HG03571 (cell line): ENCODE data around the gene GALNT2.

Source experiments
- ATAC-seq: cut with Tn5 transposase; IDR thresholded peaks from one replicate; pipeline ENCODE4 v1.9.1; 2021; ENCODE audit not compliant: unreplicated experiment

GALNT2 gene

DNA sequence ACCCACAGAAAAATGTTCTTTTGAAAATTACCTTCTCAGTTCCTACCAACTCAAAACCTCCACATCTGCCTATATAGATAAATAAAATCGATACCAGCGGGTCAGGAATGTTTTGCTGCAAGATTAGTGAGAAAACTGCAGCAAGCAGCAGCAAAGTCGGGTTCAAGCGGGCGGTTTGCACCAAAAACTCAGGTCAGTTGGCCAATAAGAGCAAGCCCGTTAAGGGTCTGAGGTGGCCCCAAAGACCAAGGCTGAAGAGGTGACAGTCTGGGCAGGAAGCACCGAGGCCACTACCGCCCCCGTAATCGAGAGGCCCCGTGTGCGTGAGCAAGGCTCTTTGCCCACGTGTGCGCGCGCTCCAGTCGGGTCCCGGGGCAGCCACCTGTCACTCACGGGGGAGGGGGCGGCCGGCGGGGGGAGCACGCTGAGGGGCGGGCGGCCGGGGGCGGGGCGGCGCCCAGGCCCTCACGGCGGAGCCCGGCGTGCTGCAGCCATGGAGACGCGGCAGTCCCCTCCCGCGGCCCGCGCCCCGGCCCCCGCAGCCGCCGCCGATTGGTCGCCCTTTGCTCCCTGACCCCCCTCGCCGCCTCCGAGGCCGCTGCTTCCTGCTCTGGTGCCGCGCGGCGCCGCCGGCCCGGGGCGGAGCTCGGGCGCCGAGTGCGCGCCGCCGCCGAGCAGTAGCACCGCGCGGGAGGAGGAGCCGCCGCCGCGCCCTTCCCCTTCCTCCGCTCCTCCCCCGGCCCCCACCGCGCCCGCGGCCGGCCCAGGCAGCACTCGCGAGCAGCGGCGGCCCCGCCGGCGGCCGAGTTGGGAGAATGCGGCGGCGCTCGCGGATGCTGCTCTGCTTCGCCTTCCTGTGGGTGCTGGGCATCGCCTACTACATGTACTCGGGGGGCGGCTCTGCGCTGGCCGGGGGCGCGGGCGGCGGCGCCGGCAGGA lies at the start of gene GALNT2:
GALNT2 (plus strand) TSS at position 773 of the 939 bp plus-strand sequence; CDS start at position 816, 43 bp downstream.
- peak; percentile 92 for ATAC-seq

DNA sequence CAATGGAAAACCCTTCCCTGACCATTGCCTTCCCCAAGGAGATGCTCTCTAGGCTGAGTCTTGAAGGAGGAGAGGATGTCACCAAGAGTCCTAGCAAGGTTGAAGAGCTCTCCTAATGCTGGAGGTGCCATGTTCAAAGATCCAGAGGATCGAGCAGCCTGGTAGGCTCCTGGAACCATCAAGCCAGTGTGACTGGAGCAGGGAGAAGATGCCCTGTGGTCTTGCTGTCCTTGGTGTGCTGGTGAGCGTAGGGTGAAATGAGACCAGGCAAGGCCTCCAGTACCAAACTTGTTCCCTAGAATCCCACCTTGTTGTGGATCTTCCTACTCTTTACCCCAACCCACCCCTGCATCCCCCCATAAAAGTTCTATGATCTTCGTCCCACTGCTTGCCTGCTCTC lies 46.6 kb upstream of the GALNT2 start:
- ATAC-seq = no peak

DNA sequence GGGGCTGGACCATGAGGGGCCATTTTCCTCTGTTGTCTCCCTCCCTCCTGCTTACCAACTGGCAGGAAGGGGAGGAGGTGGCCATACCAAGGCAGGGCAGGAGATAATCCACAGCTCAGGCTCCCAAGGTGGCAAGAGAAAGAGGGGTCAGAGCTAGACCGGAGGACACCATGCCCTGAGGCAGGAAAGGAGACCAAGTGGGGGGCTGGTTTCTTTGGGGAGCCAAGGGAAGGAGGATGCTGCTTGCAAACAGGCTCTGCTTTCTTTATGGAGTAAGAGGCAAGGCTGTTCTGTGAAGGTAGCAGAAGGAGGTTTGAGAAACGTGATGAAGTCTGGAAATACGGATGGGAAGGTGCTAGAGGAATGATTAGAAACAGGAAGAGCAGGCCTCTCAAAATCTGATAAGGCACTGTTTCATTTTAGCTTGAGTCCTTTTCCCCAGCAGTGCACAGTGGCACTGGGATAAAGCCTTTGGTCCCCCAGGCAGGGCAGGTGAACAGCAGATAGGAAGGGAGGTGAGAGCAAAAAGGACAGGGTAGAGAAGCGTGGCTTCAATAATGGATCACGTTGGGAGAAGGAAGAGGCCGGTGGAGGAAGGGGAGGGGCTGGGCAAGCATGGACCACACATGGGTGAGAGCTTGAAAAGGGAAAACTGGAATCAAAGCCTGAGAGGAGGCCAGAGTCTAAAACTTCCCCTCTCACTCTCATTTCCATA lies 44.2 kb upstream of the GALNT2 start:
- no peak for ATAC-seq

DNA sequence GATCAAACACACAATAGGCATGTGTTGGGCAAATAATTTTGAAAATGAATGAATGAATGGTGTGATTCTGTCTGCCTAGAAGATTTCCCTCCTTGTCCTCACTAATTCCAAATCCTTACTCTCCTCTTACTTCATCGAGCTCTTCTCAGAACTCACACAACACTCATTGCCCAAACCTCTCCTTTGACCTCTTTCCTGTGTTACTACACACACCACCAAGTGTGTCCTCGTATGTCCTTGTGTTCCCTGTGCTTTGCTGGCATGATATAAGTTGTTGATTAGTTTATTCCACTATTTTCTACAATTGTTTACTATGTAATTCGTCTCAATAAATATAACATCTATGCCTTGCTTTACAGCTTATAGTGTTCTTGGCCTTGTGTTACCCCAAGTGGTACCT lies 41.4 kb upstream of the GALNT2 start:
- ATAC-seq = no peak

DNA sequence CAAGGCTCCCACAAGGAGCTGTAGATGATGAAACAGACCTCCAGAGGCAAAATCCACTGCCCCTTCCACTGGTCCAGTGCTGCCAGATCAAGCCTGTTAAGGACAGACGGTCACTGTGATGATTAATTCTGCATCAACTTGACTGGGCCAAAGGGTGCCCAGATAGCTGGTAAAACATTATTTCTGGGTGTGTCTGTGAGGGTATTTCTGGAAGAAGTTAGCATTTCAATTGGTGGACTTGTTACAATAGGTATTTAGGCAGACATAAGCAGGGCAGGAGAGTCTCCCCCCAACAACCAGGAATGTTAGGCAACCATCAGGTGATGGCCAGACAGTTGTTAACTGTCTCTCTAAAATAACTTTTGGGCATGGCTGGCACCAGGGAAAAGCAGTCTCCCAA lies 40.9 kb upstream of the GALNT2 start:
- no peak for ATAC-seq

DNA sequence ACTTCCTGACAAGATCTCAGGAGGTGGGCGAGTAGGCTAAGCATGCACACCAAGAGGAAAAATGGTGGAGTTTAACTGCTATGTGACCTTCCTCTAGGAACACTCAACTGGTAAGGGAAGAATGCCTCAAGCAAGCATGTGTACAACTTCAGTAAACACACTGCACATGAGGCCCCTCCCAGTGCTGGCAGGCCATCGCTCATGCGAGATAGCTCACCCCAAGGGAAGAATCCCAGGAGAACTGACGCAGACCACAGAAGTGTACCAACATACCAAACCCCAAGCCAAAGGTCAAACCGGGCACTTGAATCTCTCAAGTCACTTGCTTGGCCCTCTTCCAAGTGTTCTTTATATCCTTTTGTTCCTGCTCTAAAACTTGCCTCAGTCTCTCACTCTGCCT lies 40.5 kb upstream of the GALNT2 start:
- ATAC-seq = no peak

DNA sequence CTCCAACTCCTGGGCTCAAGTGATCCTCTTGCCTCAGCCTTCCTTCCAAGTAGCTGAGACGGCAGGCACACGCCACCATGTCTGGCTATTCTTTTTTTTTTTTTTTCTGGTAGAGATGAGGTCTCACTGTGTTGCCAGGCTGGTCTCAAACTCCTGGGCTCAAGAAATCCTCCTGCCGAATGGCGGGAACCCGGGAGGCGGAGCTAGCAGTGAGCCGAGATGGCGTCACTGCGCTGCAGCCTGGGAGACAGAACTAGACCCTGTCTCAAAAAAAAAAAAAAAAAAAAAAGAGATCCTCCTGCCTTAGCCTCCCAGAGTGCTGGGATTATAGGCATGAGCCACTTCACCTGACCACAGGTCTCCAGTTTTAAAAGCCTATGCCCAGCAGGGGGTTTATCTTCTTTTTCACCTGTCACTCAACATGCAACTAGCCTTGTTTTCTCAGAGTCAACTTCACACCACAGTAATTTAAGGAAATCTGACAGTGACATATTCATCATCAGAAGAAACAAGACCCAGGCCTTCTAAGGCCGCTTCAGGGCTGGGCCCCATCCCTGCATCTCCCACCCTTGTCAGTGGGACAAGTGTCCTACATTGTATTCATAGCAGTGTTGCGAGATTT lies 38.3 kb upstream of the GALNT2 start:
- ATAC-seq = no peak

DNA sequence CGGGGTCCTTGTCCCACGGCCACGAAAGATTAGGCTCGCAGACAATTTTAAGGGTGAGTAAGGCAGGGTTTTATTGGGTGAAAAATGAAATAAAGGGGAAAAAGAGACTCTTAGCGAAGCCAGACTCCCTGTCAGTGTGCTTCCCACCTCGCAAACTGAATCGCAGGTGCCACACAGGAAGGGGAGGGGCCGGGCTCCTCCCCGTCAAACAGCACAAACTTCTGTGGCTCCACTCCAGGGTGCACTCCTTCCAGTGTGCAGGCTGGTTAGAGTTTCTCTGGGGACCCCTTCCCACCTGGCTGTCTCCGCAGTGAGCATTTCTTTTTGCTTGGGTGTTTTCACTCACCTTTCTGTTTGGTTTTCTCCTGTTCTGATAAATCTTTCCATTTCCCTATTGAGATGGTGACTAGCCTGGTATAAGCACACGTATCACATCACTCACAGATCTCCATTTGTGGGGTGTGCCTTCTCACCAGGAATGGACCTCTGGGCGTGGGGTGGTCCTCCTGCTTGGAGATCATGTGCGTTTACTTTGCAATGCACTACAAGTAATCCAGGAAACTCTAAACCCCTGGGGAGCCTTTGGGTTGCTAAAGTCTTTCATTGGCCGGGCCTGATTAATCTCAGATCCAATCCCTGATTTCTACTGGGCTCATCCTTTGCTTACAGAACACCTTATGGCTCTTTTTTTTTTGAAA lies 37.6 kb upstream of the GALNT2 start:
- no peak for ATAC-seq

DNA sequence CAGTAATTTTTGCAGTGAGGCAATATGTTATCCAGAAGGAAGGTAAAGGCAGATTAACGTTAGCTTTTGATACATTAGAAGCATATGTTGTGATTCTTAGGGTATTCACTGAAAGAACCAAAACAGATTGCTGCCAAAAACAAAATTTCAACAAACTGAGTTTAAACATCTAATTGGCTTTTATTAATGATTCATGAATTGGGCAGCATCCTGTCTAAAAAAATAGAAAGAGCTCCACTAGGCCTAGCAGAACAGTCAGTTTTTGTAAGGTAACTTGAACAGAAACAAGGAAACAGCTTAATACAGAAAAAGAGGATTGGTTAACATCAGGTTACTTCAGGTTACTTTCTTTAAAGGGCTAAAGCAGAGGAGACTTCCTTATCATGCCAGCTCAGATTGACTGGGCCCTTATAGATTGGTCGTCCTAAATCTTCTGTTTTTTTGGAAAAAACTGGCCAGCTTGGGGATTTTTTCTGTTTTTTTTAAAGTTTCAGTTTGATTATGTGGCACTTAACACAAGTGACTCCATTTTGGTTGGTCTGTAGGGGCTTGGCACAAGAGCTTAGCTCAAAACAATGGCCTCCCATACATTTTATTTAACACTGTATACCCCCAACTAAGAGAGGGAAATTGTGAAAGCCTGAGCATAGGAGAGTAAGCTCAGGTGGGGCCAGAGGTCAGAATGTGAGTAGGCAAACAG lies 36.8 kb upstream of the GALNT2 start:
- ATAC-seq = no peak

DNA sequence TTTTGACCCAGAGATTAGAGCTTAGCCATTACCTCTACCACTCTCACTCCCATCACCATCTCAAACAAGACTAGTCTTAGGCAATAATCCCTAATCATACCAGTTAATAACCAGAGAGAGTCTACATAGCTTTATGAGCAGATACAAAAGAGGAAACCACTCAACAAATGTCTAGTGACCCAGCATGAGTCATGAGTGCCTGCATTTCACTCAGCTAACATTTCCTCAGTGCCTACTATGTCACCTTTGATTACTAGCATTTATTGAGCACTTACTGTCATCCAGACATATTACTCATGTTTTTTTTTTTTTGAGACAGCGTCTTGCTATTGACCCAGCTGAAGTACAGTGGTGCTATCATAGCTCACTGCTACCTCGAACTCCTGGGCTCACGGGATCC lies 35.9 kb upstream of the GALNT2 start:
- no peak for ATAC-seq

DNA sequence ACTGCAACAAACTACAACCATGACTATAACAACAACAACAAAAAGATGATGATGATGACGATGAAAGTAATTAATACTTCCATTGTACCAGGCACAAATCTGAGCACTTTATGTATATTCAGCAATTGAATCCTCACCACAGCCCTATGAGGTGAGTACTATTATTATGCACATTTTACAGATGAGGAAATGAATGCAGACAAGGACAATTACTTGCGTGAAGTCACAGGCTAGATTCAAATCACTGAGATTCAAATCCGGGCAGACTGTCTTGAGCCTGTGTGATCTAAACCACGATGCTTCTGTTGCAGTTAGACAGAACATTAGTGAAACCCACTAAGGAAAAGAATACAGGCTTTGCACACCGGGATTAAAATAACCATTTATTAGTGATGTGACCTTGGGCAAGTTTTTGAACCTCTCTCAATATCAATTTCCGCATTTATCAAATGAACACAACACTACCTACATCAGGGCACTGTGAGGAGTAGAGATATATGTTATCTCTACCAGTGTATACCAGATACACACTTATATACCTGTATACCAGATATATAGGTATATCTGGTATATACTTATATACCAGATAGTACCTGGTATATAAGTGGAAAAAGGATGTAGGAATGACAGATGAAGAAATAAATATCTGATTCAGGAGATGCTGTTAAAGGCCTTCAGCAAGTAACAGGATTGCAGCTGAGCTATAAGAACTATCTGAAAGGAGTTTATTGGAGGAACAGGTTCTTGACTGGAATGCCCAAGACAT lies 34.3 kb upstream of the GALNT2 start:
- no peak for ATAC-seq

DNA sequence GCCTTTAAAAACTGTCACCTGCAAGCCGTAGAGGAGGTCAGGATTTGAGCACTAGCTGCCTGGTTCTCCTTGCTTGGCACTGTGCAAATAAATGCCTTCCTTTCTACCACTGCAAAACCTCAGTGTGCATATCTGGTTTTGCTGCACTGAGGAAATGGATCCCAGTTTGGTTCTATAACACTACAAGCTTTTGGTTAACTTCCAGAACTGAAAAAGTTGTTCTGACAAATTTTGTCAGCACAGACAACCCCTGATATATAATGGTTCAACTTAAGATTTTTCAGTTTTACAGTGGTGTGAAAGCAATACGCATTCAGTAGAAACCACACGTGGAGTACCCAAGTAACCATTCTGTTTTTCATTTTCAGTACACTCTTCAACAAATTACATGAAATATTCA lies 29.8 kb upstream of the GALNT2 start:
- no peak for ATAC-seq

DNA sequence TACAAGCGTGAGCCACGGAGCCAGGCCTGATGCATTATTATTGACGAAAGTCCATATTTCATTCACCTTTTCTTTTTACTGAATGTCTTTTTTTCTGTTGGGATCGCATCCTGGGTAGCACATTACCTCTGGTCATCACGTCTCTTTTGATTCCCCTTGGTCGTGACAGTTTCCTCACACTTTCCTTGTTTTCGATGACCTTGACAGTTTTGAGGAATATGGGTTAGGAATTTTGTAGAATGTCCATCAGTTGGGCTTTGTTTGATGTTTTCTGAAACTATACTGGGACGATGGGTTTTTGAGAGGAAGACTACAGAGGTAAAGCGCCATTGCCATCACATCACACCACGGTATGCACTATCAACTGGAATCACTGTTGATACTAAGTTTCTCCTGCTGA lies 26.6 kb upstream of the GALNT2 start:
- ATAC-seq = no peak

DNA sequence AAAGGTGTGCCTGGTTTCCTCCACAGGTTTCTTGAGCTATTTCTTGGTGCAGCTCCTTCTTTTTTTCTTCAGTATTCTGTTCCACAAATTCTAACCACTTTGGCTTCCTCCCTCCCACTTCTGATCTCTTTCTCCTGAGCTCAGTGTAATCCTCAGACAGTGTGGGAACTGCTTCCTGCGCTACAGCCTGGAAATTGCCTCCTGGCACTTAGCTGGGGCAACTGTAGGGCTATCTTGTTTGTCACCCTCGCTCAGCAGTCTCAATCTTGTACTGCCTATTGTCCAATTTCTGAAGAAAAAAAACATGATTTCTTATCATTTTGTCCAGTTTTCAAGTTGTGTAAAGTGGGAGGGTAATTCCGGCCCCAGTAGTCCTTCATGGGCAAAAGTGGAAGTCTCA lies 24.0 kb upstream of the GALNT2 start:
- no peak for ATAC-seq

DNA sequence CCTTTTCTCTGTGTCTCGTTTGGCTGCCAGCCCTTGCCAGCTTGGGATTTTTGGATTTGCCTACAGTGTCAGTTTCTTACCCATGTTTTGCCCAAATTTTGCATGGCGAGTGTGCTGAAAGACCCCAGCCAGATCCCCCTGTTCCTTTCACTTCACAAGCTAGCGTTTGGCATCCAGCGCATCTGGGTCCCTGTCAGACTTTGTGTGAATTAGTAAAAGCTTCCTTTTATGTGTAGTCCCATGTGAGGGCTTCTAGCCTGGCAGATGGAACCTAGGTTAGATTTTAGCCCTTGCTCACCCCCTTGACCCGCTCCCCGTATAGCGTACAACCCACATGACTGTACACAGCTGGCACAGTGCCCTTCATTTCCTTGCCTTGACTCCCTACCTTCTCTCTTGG lies 22.3 kb upstream of the GALNT2 start:
- no peak for ATAC-seq

DNA sequence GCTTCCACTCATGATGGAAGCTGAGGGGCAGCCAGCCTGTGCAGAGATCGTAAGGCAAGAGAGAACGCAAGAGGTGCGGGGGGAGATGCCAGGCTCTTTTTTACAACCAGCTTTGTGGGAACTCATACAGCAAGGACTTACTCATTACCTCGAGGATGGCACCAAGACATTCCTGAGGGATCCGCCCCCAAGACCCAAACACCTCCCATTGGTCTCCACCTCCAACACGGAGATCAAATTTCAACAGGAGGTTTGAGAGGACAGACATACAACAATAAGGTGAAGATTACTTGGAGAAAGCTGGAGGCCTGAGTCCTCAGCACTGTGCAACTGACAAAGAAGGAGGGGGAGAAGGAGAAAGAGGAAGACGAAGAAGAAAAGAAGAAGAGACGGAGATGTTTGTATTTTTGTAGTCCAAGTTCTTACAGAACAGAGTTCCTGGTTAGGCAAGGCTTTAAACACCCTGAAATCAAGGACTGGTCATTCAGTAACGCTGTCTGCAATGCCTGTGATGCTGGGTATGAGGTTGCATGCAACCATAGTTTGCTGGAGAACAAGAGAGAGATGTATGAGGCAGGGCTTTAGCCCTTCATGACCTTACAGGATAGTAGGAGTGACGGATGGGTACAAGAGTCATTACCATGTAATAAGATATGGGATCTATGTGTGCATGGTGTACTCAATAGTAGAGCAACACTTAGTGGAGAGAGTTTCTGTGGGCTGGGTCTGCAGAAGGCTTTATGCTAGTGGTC lies 19.7 kb upstream of the GALNT2 start:
- ATAC-seq = no peak

DNA sequence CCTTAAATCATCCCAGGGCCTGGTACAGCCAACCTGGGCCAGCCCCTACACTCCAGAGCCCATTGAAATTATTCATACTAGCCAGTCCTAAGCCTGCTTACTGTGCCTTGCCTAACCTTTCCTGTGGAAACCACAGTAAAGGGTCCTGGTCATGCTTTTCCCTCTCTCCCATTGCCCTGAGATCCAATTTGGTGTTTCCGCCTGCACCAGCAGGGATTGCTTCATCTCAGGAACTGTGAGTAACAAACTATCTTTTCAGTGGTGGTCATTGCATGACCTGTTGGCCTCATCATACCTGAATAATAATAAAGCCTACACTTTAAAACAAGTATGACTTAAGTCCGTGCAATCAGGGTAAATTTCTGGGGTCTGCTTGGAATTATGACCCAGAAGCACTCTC lies 18.7 kb upstream of the GALNT2 start:
- no peak for ATAC-seq

DNA sequence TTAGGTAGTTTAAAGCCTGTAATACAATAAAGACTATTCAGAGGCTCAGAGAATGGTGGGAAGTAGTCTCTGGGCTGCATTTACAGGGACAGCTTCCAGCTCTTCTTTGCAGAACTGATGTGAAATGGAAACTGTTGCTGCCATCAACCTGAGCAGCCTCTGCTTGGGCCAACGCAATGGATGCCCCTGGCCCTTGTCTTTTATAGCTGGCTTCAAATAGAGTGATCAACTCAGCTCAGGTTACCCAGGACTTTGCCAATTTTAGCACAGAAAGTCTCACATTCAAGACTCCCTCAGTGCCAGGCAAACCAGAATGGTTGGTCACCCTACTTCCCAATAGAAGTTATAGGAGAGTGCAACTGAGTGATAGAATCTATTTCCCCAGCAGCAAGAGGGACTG lies 18.1 kb upstream of the GALNT2 start:
- no peak for ATAC-seq

DNA sequence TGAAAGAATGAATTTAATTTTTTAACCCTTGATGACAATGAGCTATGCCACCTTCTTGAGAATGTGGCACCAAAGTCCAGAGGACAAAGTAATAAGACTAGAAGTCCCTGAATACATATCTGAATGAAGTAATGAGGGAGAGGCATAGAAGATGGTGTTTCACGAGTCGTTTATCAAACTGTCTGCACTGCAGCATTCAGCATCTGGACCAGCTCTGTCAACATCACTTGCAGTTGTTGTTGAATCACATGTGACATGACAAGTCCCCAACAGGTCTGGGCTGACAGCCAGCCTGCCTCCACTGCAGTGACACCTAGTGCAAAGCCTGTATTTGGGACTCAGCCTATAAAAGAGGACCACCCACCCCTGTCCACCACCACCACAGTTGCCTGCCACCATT lies 17.3 kb upstream of the GALNT2 start:
- ATAC-seq = no peak
